Measurements from ENCODE around the gene DGKI. TPM values are rescaled to one million over a fixed set of nuclear protein-coding genes. Genes with fewer than 3 reads are reported as not detected.

Gene DGKI
- total and polyA plus RNA-seq, 2 of the 4 experiments (the other 2 are of a cell fraction): 3.9 to 15.8 TPM

DNA sequence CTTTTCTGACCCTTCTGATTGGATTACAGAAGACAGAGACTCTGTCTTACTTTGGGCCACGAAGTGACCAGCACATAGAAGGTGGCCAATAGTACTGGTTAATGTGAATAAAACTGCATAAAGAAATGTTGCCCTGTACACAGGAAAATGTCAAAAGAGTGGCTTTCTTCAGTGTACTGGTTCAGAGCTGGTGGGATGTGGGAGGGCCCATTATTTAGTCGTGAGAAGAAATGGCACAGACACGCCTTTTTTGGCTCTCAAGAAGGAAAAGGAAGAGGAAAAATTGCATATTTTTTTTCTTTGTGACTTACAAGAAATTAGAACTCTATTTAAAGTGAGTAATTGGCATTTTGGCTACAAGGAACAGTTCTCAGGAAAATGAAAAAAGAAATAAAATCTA lies 129.7 kb downstream of the DGKI start:
- dilution Hi-C loops (cut with HindIII; ENCODE audit: low sequenced_read_pairs, unreplicated experiment): no loop called here
- intact Hi-C loops (cut with micrococcal nuclease): no loop called here
- no peaks in the 10 kb centered on the region for H3K9me1 ChIP-seq (ENCODE audit: insufficient read depth, low read length)

More for the DNA sequence above, 129.7 kb downstream of the DGKI start:
- Histone ChIP-seq H2AK5ac (ENCODE audit: low read depth, low read length) (no peak overlapping the region), H2BK20ac (ENCODE audit: low read depth, low read length) (no peak overlapping the region), H4K91ac (ENCODE audit: insufficient read depth, low read depth, low read length) (no peak overlapping the region), H3K79me1 (ENCODE audit: low read depth in 1 of 2, low read length in 2 of 2) (no peaks in the 10 kb centered on the region), H2BK5ac (ENCODE audit: low read depth, low read length, poor library complexity, severe bottlenecking) (no peak overlapping the region), H3K9me3 (ENCODE audit: control insufficient read depth, insufficient read depth, low read length) (no peaks in the 10 kb centered on the region), H2BK15ac (ENCODE audit: low read depth, low read length) (no peak overlapping the region), H3K9ac (ENCODE audit: low read depth, low read length) (no peak overlapping the region), H3K4ac (ENCODE audit: low read depth, low read length) (no peak overlapping the region), H3K4me3 (ENCODE audit: insufficient read depth, low read depth, low read length) (no peak overlapping the region), H2AFZ (replicated peaks; ENCODE audit: low read length, poor library complexity) (no peak overlapping the region), H4K8ac (ENCODE audit: low read depth in 2 of 2, low read length in 2 of 2) (no peak overlapping the region), H3K23ac (ENCODE audit: low read depth, low read length) (no peak overlapping the region), H3K4me1 (ENCODE audit: control insufficient read depth, insufficient read depth, low read length) (no peaks in the 10 kb centered on the region; the same call in 1 of the 2 replicates), H3K18ac (ENCODE audit: low read depth, low read length) (no peak overlapping the region), H3K56ac (ENCODE audit: extremely low read depth, insufficient read depth, low read length) (no peak overlapping the region), H4K20me1 (ENCODE audit: insufficient read depth, low read length) (no peaks in the 10 kb centered on the region), H3K27ac (ENCODE audit: insufficient read depth, low read length) (no peak overlapping the region), H3K27me3 (ENCODE audit: control insufficient read depth, insufficient read depth, low read length) (no peaks in the 10 kb centered on the region), H2BK120ac (ENCODE audit: low read depth, low read length) (no peak overlapping the region), H3K14ac (replicated peaks; ENCODE audit: low read depth, low read length) (no peak overlapping the region), H4K5ac (ENCODE audit: low read depth, low read length) (no peak overlapping the region), H3K36me3 (ENCODE audit: control insufficient read depth, insufficient read depth, low read length) (no peaks in the 10 kb centered on the region), H3K4me2 (ENCODE audit: low read depth, low read length) (no peak overlapping the region), H2AK9ac (replicated peaks; ENCODE audit: low read depth, low read length, poor library complexity) (no peak overlapping the region)
- ChIA-PET CTCF (no interaction called here), POLR2A (ENCODE audit: unreplicated experiment) (no interaction called here)
- BruUV-seq (replicated peaks): no TSS peak
- DNase-seq (no peak), ATAC-seq (ENCODE audit: low read depth) (no peak)
- WGBS, 2 experiments (ENCODE audit: extremely low coverage in 2 of 2, insufficient read length in 1 of 2): 67% methylated on average over 1 of the region's 3 CpGs; no CpG with 5 or more reads in 1 of the 2 experiments
- TF ChIP-seq BHLHE40 (IDR thresholded peaks at IDR 0.05; ENCODE audit: low read depth, low read length) (no peak), RAD21 (IDR thresholded peaks at IDR 0.05; ENCODE audit: low read length) (no peak)
- in situ Hi-C loops (cut with MboI; ENCODE audit: low sequenced_read_pairs): no loop called here
